HG02973 (cell line): ENCODE measurements around the gene NDUFA12.
A peak's percentile ranks its signal among the peaks of the same experiment; 100 is the strongest.
"Not testable (repeated sequence)": the region's sequence is repeated elsewhere in the genome, so short reads cannot be mapped to it uniquely, and the experiment has no call there.

Experiments
- ATAC-seq: cut with Tn5 transposase; IDR thresholded peaks from one replicate; pipeline ENCODE4 v1.9.1; 2021; ENCODE audit warnings: moderate library complexity; ENCODE audit not compliant: unreplicated experiment

Gene NDUFA12

DNA sequence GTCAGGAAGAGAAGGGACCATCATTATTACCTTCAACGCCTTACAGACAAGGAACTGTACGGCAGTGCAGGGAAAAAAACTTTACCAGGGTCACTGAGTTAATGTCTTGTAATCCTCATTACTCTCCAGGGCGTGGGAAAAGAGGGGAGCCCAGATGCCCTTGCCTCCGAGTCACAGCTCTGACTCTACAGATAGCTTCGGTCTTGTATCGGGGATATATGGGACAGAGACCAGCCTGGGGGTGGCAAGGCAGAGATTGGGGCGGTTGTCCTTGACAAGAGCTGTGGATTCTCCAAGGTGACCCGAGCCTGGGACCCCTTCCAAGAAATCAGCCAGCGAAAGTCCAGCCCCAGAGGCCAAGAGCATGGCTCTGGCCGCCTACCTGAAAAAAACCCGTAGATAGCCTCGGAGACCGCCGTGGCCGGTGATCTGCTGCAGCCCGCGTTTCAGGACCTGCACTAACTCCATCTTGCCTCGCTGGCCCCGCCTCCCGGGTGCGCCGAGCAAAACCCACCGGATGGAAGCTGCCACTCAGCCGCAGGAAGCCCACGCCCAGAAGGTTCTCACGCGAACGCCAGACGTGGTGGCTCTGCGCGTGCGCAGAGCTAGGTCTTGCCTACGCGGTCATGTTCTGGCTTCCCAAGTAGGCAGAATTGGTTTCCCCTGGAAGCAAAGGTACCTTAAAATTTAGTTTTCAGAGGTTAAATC is at the start of gene NDUFA12:
TSS of gene NDUFA12 (minus strand) at position 485 of the 708 bp plus-strand sequence. CDS start at position 468, 17 bp downstream.
- peak; percentile 98 for ATAC-seq

DNA sequence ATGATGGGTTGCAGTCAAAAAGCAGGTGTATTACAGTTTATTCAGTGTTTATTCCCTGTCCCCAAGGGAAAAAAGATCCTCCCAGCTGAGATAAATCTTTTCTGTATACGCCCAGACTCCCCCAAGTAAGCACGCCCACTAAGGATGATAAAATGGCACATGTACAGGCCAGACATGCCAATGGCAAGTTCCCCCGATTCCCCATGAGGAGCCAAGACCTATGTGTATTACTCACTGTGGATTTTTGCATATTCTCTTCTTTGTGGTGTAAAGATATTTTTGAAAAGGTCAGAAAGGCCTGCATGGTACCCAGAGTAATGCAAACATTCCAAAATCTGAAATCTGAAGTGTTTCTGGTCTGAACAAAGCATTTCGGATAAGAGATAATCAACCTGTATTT is 47.7 kb upstream of the NDUFA12 start:
- ATAC-seq: no peak

- no peak for ATAC-seq
These were observed 34.4 kb upstream of the NDUFA12 start for GRCh38 chr12:95037906-95038305.

- ATAC-seq: no peak
These were observed 31.3 kb upstream of the NDUFA12 start for GRCh38 chr12:95034750-95035149.

- no peak for ATAC-seq
These were observed 19.0 kb upstream of the NDUFA12 start for GRCh38 chr12:95022477-95022876.

GRCh38 chr12:95017482-95017881 is 14.0 kb upstream of the NDUFA12 start:
- ATAC-seq: no peak

DNA sequence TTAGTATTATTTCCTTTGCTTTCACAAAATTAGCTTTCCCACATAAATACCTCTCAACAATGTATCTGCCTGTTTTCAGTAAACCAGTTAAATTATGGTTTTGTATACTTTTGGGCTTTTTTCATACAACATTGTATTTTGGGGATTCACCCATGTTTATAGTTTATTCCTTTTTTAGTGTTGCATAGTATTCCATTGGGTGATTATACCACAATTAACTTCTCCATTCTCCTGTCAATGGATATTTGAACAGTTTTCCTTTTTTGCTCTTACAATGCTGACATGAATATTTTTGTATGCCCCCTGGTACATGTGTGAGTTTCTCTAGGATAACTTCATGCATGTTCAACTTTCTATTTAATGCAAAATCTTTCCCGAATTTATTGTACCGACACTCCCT is 12.6 kb upstream of the NDUFA12 start:
- no peak for ATAC-seq

DNA sequence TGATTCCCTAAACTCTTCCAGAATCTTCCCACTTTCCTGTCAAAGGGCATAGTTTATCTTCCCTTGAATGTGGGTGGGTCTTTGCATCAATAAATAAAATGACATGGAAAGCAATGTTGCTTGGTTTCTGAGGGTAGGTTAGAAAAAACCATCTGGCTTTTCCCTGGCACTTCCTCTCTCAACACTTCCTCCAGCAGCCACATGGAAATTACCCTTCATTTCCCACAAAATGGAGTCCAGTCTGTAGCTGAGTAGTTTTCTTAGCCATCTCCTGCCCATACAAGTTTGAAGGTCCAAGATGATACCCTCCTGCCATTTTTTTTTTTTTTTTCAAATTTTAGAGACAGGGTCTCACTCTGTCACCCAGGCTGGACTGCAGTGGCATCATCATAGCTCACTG is 11.1 kb upstream of the NDUFA12 start:
- ATAC-seq: no peak

DNA sequence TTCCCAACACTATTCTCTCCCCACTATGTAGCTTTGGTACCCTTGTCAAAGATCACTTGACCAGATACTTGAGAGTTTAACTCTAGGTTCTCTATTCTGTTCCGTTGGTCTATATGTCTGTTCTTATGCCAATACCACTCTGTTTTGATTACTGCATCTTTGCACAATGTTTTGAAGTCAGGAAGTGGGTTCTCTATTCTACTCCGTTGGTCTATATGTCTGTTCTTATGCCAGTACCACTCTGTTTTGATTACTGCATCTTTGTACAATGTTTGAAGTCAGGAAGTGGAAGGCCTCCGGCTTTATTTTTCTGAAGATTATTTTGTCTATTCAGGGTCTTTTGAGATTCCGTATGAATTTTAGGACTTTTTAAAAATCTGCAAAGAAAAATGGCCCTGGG is 2.7 kb upstream of the NDUFA12 start:
- no peak for ATAC-seq

GRCh38 chr12:95004610-95005009 is 1.1 kb upstream of the NDUFA12 start:
- ATAC-seq: no peak

- ATAC-seq: no peak
These were observed 400 bp upstream of the NDUFA12 start for GRCh38 chr12:95003921-95004272.

- ATAC-seq: no peak
These were observed 743 bp downstream of the NDUFA12 start for GRCh38 chr12:95002754-95003153.

GRCh38 chr12:94998326-94998725 is 5.2 kb downstream of the NDUFA12 start:
- ATAC-seq: no peak

DNA sequence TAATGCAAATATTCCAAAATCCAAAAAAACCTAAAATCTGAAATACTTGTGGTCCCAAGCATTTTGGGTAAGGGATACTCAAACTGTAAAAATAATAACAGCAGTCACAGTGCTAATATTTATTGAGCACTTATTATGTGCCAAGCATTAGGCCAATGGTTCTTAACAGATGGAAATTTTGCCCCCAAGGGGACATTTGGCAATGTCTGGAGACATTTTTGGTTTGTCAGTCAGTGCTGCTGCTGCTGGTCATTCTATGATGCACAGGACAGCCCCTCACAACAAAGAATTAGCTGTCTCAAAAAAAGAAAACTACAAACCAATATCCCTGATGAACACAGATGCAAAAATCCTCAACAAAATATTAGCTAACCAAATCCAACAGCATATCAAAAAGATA is 5.8 kb downstream of the NDUFA12 start:
- no peak for ATAC-seq

GRCh38 chr12:94997061-94997460 is 6.4 kb downstream of the NDUFA12 start:
- ATAC-seq: no peak

- no peak for ATAC-seq
These were observed 9.2 kb downstream of the NDUFA12 start for GRCh38 chr12:94994312-94994711.

DNA sequence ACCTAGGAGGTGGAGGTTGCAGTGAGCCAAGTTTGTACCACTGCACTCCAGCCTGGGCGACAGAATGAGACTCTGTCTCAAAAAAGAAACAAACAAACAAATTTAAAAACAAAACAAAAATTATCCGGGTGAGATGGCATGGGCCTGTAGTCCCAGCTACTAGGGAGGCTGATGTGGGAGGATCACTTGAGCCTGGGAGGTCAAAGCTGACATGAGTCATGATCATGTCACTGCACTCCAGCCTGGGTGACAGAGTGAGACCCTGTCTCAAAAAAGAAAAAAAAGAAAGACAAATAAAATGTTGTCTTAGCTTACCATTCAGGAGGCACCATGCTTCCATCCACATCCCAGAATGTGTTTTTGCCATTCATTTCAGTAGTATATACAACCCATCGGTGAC is 9.6 kb downstream of the NDUFA12 start:
- ATAC-seq: not testable (repeated sequence)

GRCh38 chr12:94990222-94990621 is 13.3 kb downstream of the NDUFA12 start:
- ATAC-seq: no peak

DNA sequence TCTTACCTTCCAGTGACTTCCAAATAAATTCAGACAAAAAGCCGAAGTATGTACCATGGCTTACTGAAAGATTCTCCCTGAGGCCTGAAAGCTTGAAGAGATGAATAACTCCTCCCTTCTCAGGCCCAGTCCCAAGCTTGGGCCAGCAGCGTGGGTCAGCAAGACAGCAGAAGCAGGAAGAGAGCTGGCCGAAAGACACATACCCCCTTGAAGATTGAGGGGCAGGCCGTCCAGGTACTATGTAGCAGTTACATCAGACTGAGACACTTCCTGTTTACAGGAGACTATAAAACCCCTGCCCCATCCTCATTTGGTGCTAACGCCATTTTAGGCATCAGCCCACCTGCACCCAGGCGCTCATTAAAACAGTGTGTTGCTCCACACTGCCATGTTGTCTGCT is 15.0 kb downstream of the NDUFA12 start:
- ATAC-seq: no peak

DNA sequence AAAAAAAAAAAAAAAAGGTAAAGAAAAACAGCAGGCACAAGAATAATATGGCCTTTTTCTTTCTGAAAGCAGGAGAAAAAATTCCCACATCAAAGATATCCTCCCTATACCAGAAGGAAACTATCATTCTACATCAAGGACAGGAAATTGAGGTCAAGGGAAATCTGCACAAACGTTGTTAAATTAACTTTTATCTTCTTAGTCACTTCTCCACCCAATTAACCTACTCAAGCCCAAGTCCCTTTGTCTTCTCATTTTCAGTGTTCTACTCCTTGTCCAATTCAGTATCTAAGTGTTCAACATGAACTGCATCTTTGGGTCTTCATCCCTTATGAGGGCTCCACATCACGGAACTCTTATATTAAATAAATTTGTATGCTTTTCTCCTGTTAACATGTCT is 15.7 kb downstream of the NDUFA12 start:
- ATAC-seq: no peak

DNA sequence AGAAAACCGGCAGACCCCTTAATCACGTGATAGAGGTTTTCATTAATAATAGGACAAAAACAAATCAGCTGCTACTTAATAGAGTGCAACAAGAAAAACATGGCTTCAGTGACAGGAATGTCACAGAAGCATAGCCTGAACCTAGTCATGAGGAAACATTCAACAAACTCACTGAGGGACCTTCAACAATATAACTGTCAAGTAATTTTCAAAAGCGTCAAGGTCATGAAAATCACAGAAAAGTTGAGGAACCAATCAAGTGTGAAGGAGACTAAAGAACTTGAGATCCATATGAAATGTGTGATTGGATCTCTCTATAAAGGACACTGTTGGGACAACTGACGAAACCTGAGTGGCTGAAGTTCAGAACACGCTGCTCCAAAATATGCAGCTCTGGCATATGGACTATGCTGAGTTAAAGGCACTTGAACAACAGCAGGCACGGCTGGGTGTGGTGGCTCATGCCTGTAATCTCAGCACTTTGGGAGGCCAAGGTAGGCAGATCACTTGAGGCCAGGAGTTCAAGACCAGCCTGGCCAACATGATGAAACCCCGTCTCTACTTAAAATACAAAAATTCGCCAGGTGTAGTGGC is 16.3 kb downstream of the NDUFA12 start:
- ATAC-seq: no peak

GRCh38 chr12:94985099-94985498 is 18.4 kb downstream of the NDUFA12 start:
- not testable (repeated sequence) for ATAC-seq

- ATAC-seq: no peak
These were observed 20.2 kb downstream of the NDUFA12 start for GRCh38 chr12:94983321-94983720.
